H9 (cell line): ENCODE data around the gene GTF2F2. TPM values are rescaled to one million over a fixed set of nuclear protein-coding genes. Genes with fewer than 3 reads are reported as not detected.

Source experiments
- DNase-seq: peaks from one replicate; pipeline ENCODE4 v3.0.0-alpha.2; 2017
- H2AFZ ChIP-seq: one replicate; pipeline ENCODE4 v1.6.1; 2013; ENCODE audit warnings: mild to moderate bottlenecking, low read length, control low read depth, moderate library complexity
- H2AK5ac ChIP-seq: 2 replicates; pipeline ENCODE4 v1.6.1; 2013; ENCODE audit warnings: low read length, control low read depth, mixed read lengths; ENCODE audit not compliant: insufficient read length
- H2BK120ac ChIP-seq: one replicate; pipeline ENCODE4 v1.6.1; 2013; ENCODE audit warnings: low read depth, mild to moderate bottlenecking, low read length, control low read depth, inconsistent platforms; ENCODE audit not compliant: poor library complexity, severe bottlenecking
- H2BK12ac ChIP-seq: 2 replicates; pipeline ENCODE4 v1.6.1; 2013; ENCODE audit warnings: low read length, control low read depth, mixed read lengths, low read depth; ENCODE audit not compliant: insufficient read length
- H2BK15ac ChIP-seq: 2 replicates; pipeline ENCODE4 v1.6.1; 2013; ENCODE audit warnings: low read depth, low read length, control low read depth
- H2BK20ac ChIP-seq: one replicate; pipeline ENCODE4 v1.6.1; 2013; ENCODE audit warnings: low read depth, mild to moderate bottlenecking, low read length, control low read depth, inconsistent platforms; ENCODE audit not compliant: poor library complexity, severe bottlenecking
- H2BK5ac ChIP-seq: 2 replicates; pipeline ENCODE4 v1.6.1; 2013; ENCODE audit warnings: low read length, control low read depth, mixed read lengths; ENCODE audit not compliant: insufficient read length
- H3K14ac ChIP-seq: 2 replicates; pipeline ENCODE4 v1.6.1; 2013; ENCODE audit warnings: low read length, control low read depth; ENCODE audit not compliant: insufficient read depth
- H3K18ac ChIP-seq: 2 replicates; pipeline ENCODE4 v1.6.1; 2013; ENCODE audit warnings: low read depth, mild to moderate bottlenecking, mixed read lengths, low read length, control low read depth; ENCODE audit not compliant: insufficient read length
- H3K23ac ChIP-seq: 2 replicates; pipeline ENCODE4 v1.6.1; 2013; ENCODE audit warnings: low read length, control low read depth, mixed read lengths, low read depth; ENCODE audit not compliant: insufficient read length
- H3K23me2 ChIP-seq: 2 replicates; pipeline ENCODE4 v1.6.1; 2013; ENCODE audit warnings: low read depth, mild to moderate bottlenecking, mixed read lengths, low read length, control low read depth; ENCODE audit not compliant: insufficient read length, poor library complexity, severe bottlenecking
- H3K27ac ChIP-seq: 2 replicates; pipeline ENCODE4 v1.5.1; 2013; ENCODE audit warnings: low read length, control low read depth, mixed read lengths, low read depth; ENCODE audit not compliant: insufficient read length
- H3K27me3 ChIP-seq: 2 replicates; pipeline ENCODE4 v1.6.1; 2013; ENCODE audit warnings: low read length, control low read depth, inconsistent platforms; ENCODE audit not compliant: insufficient read depth
- H3K4ac ChIP-seq: 2 replicates; pipeline ENCODE4 v1.6.1; 2013; ENCODE audit warnings: low read depth, mild to moderate bottlenecking, control low read depth, inconsistent platforms, low read length, moderate library complexity
- H3K4me1 ChIP-seq: 2 replicates; pipeline ENCODE4 v1.6.1; 2013; ENCODE audit warnings: low read length, control low read depth, inconsistent platforms; ENCODE audit not compliant: insufficient read depth
- H3K4me2 ChIP-seq: 2 replicates; pipeline ENCODE4 v1.6.1; 2013; ENCODE audit warnings: low read length, control low read depth, mixed read lengths; ENCODE audit not compliant: insufficient read length, insufficient read depth
- H3K56ac ChIP-seq: 2 replicates; pipeline ENCODE4 v1.6.1; 2013; ENCODE audit warnings: low read depth, mild to moderate bottlenecking, mixed read lengths, low read length, control low read depth; ENCODE audit not compliant: insufficient read length
- H3K79me1 ChIP-seq: 2 replicates; pipeline ENCODE4 v1.6.1; 2013; ENCODE audit warnings: low read depth, mild to moderate bottlenecking, moderate library complexity, low read length, control low read depth, inconsistent platforms; ENCODE audit not compliant: insufficient read depth, poor library complexity, severe bottlenecking
- H3K79me2 ChIP-seq: 2 replicates; pipeline ENCODE4 v1.6.1; 2013; ENCODE audit warnings: low read length, control low read depth, inconsistent platforms; ENCODE audit not compliant: insufficient read depth
- H3K9ac ChIP-seq: 2 replicates; pipeline ENCODE4 v1.6.1; 2013; ENCODE audit warnings: low read length, control low read depth, mixed read lengths; ENCODE audit not compliant: insufficient read length; ENCODE audit errors: extremely low read depth
- H3K9me3 ChIP-seq: one replicate; pipeline ENCODE4 v1.6.1; 2013; ENCODE audit warnings: low read depth, low read length, inconsistent platforms; ENCODE audit not compliant: control insufficient read depth
- H3T11ph ChIP-seq: one replicate; pipeline ENCODE4 v1.6.1; 2013; ENCODE audit warnings: mild to moderate bottlenecking, low read length, control low read depth, inconsistent platforms
- H4K20me1 ChIP-seq: one replicate; pipeline ENCODE4 v1.6.1; 2013; ENCODE audit not compliant: control insufficient read depth, insufficient read length, insufficient read depth
- H4K5ac ChIP-seq: 2 replicates; pipeline ENCODE4 v1.6.1; 2013; ENCODE audit warnings: low read depth, mild to moderate bottlenecking, mixed read lengths, low read length, control low read depth; ENCODE audit not compliant: insufficient read length
- H4K8ac ChIP-seq: replicated peaks from 2 replicates; pipeline ENCODE4 v1.6.1; 2013; ENCODE audit warnings: low read length, control low read depth, mixed read lengths, low read depth; ENCODE audit not compliant: insufficient read length
- H4K91ac ChIP-seq: 2 replicates; pipeline ENCODE4 v1.6.1; 2013; ENCODE audit warnings: low read depth, mild to moderate bottlenecking, moderate library complexity, mixed read lengths, low read length, control low read depth; ENCODE audit not compliant: insufficient read length
- H3K27ac Mint-ChIP-seq, 3 experiments: 2 replicates in 2 of 3; 3 replicates in 1 of 3; pipeline ENCODE4 v1.8.0; 2020 to 2021; ENCODE audit warnings: mixed read lengths in 3 of 3, mild to moderate bottlenecking in 1 of 3, moderate library complexity in 1 of 3
- H3K27me3 Mint-ChIP-seq: 2 replicates; pipeline ENCODE4 v1.8.0; 2021; ENCODE audit warnings: low read depth, mild to moderate bottlenecking, moderate library complexity, mixed read lengths
- H3K36me3 Mint-ChIP-seq, 3 experiments: 2 replicates in 2 of 3; 3 replicates in 1 of 3; pipeline ENCODE4 v1.8.0; 2020 to 2021; ENCODE audit warnings: low read depth in 3 of 3, mixed read lengths in 3 of 3; ENCODE audit not compliant: insufficient read depth in 1 of 3
- H3K4me1 Mint-ChIP-seq, 2 experiments: 2 replicates each; pipeline ENCODE4 v1.8.0; 2020; ENCODE audit warnings: mixed read lengths in 2 of 2
- H3K4me3 Mint-ChIP-seq, 2 experiments: 2 replicates in 1 of 2; 3 replicates in 1 of 2; pipeline ENCODE4 v1.8.0; 2020 to 2021; ENCODE audit warnings: mild to moderate bottlenecking in 2 of 2, mixed read lengths in 2 of 2, moderate library complexity in 1 of 2
- H3K9me3 Mint-ChIP-seq, 2 experiments: 2 replicates in 1 of 2; 3 replicates in 1 of 2; pipeline ENCODE4 v1.8.0; 2020; ENCODE audit warnings: mild to moderate bottlenecking in 2 of 2, mixed read lengths in 2 of 2, moderate library complexity in 1 of 2
- whole genome bisulfite sequencing: extraction: QIAGEN DNeasy Blood & Tissue Kit; methylation state at CpG from one replicate; pipeline ENCODE4 v1.1.7; 2013; ENCODE audit warnings: missing lambda C conversion rate, low lambda C conversion rate, mixed read lengths; ENCODE audit not compliant: insufficient read length; ENCODE audit errors: extremely low coverage; 5-methylcytosine and 5-hydroxymethylcytosine counted together
- total RNA-seq: library from RNA; stranded (reverse); gene quantifications from 2 replicates; pipeline ENCODE4 v1.2.1, GENCODE V29; 2021
- TF ChIP-seq, protein P1 (sequence below): fragments of 200-600 bp; sonication (generic); conservative IDR thresholded peaks from 3 replicates; pipeline ENCODE4 v1.8.0; 2021; ENCODE audit warnings: antibody characterized with exemption, mild to moderate bottlenecking

Gene GTF2F2
- total RNA-seq, 1 experiment from 2014 or later = 29.6 TPM

DNA sequence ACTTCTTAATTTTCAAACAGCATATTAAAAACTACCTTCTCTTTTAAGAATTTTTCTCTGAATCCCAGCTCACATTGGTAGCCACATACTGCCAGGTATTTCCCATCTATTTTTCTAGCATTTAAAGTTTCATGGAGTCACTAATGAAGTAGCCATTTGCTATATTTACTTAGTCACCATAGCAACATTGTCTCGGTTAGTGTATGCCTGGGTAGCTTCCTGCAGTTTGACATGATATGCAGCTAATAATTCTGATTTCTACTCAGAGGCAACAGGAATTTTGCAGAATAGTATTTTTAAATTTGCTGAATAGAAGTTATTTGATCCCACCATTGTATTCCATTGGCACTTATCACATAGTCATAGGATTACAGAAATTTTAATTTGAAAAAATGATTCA, 111.4 kb downstream of the GTF2F2 start:
- Histone ChIP-seq H4K8ac (no peak overlapping the region), H3K18ac (no peak overlapping the region), H2BK15ac (no peak overlapping the region), H3K9me3 (no peaks in the 10 kb centered on the region), H4K5ac (no peak overlapping the region), H3K79me1 (no peaks in the 10 kb centered on the region), H2AK5ac (no peak overlapping the region), H4K91ac (no peak overlapping the region), H3K27me3 (no peaks in the 10 kb centered on the region), H3T11ph (no peak overlapping the region), H3K14ac (no peak overlapping the region), H2BK120ac (no peak overlapping the region), H3K4me1 (no peaks in the 10 kb centered on the region), H3K79me2 (no peaks in the 10 kb centered on the region), H4K20me1 (no peaks in the 10 kb centered on the region), H2BK20ac (no peak overlapping the region), H2AFZ (no peak overlapping the region), H3K23me2 (no peaks in the 10 kb centered on the region), H3K4ac (no peak overlapping the region), H3K27ac (no peak overlapping the region), H3K23ac (no peak overlapping the region), H2BK12ac (no peak overlapping the region), H2BK5ac (no peak overlapping the region), H3K4me2 (no peak overlapping the region), H3K56ac (no peak overlapping the region), H3K9ac (no peak overlapping the region)
- no peak for DNase-seq
- H3K9me3 Mint-ChIP-seq = no peaks in the 10 kb centered on the region
- no CpG with 5 or more reads among the region's 1 CpG for WGBS
- TF ChIP-seq, protein P1, sequence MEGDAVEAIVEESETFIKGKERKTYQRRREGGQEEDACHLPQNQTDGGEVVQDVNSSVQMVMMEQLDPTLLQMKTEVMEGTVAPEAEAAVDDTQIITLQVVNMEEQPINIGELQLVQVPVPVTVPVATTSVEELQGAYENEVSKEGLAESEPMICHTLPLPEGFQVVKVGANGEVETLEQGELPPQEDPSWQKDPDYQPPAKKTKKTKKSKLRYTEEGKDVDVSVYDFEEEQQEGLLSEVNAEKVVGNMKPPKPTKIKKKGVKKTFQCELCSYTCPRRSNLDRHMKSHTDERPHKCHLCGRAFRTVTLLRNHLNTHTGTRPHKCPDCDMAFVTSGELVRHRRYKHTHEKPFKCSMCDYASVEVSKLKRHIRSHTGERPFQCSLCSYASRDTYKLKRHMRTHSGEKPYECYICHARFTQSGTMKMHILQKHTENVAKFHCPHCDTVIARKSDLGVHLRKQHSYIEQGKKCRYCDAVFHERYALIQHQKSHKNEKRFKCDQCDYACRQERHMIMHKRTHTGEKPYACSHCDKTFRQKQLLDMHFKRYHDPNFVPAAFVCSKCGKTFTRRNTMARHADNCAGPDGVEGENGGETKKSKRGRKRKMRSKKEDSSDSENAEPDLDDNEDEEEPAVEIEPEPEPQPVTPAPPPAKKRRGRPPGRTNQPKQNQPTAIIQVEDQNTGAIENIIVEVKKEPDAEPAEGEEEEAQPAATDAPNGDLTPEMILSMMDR = no peak
- no peak overlapping the region for H3K4me3 Mint-ChIP-seq
- 0 out of 4 replicates have a peak, but pooled peaks cover 0 to 3% of the 10 kb centered on the region in 2 experiments for H3K4me1 Mint-ChIP-seq
- no peaks in the 10 kb centered on the region for H3K27me3 Mint-ChIP-seq
- H3K27ac Mint-ChIP-seq = 0 out of 7 replicates have a peak overlapping the region, but pooled peaks have one; percentile 14 to 32 (median 31)
- H3K36me3 Mint-ChIP-seq = peaks cover 0 to 3% (median 0%) of the 10 kb centered on the region in 3 experiments; a peak in 1 of 7 replicates
